Suprapubic skin (tissue), 4 donors: ENCODE measurements around the gene RHOV. TPM values are rescaled to one million over a fixed set of nuclear protein-coding genes. Genes with fewer than 3 reads are reported as not detected.

Experiments used
- DNase-seq, 2 donors: peaks; one replicate each; pipeline ENCODE4 v3.0.0-alpha.2; 2019; ENCODE audit warnings: low spot score in 2 of 2
- H3K27ac ChIP-seq: fragments of 200-600 bp; sonication (generic); one replicate; pipeline ENCODE4 v1.5.1; 2019
- H3K27me3 ChIP-seq: fragments of 200-600 bp; sonication (generic); one replicate; pipeline ENCODE4 v1.5.1; 2019
- H3K36me3 ChIP-seq: fragments of 200-600 bp; sonication (generic); one replicate; pipeline ENCODE4 v1.5.1; 2019
- H3K4me1 ChIP-seq: fragments of 200-600 bp; sonication (generic); one replicate; pipeline ENCODE4 v1.5.1; 2019
- H3K4me3 ChIP-seq: fragments of 200-600 bp; sonication (generic); one replicate; pipeline ENCODE4 v1.5.1; 2019; ENCODE audit warnings: mild to moderate bottlenecking
- H3K9me3 ChIP-seq: fragments of 200-600 bp; sonication (generic); one replicate; pipeline ENCODE4 v1.5.1; 2019
- CTCF ChIP-seq, 2 donors: fragments of 200-600 bp in 1 of 2; fragments of 450-650 bp in 1 of 2; sonication (generic) in 1 of 2; IDR thresholded peaks; one replicate each; pipeline ENCODE4 v1.5.1; 2016 to 2019; ENCODE audit warnings: antibody characterized with exemption in 2 of 2, mild to moderate bottlenecking in 1 of 2, moderate library complexity in 1 of 2
- EP300 ChIP-seq: sonication (generic); formaldehyde crosslinking; IDR thresholded peaks from one replicate; pipeline ENCODE4 v1.6.1; 2017; ENCODE audit warnings: antibody characterized with exemption
- POLR2AphosphoS5 ChIP-seq, 3 donors: sonication (generic); formaldehyde crosslinking; IDR thresholded peaks; one replicate each; pipeline ENCODE4 v1.6.1; 2017; ENCODE audit warnings: antibody characterized with exemption in 3 of 3
- WGBS: methylation state at CpG from one replicate; pipeline ENCODE4 v1.1.5; 2018; 5-methylcytosine and 5-hydroxymethylcytosine counted together
- total RNA-seq, 4 donors: library from RNA; depleted of rRNA; stranded (reverse); fragments of >200 nt; gene quantifications; one replicate each; pipeline ENCODE4 v1.1.0, GENCODE V29; 2016

Gene RHOV
- total RNA-seq, 4 donors from 2014 or later, result 46.9 to 96.3 (median 79.7) TPM

- Histone ChIP-seq H3K9me3 (no peaks in the 10 kb centered on the region), H3K4me1 (no peaks in the 10 kb centered on the region), H3K4me3 (no peak overlapping the region), H3K27ac (no peak overlapping the region), H3K36me3 (no peaks in the 10 kb centered on the region), H3K27me3 (no peaks in the 10 kb centered on the region)
- no peak for DNase-seq
- TF ChIP-seq CTCF (IDR thresholded peaks at IDR 0.05) (no peak), EP300 (no peak), POLR2AphosphoS5 (IDR thresholded peaks at IDR 0.05) (no peak)
- 96% methylated on average over 1 of the region's 1 CpG for WGBS
Measured at GRCh38 chr15:40823572-40824343, 50.3 kb downstream of the RHOV start.

Other genes starting within 250 kb of the RHOV start
- gene RAD51, start 179.1 kb downstream of the RHOV start, total RNA-seq, result 1 to 10 TPM in 2 of 4 donors, under 1 TPM in 2; 0.64 to 2.2 (median 1.1) TPM
- 10 to 100 TPM; 25.4 to 44.8 (median 35.6) TPM for gene RMDN3, start 119.0 kb downstream of the RHOV start, total RNA-seq
- gene GCHFR, start 110.2 kb downstream of the RHOV start, total RNA-seq, result 10 to 100 TPM; 39.4 to 70.3 (median 56.2) TPM
- 10 to 100 TPM in 3 of 4 donors, 1 to 10 TPM in 1; 6.8 to 25.2 (median 19.6) TPM for gene C15orf62, start 104.3 kb downstream of the RHOV start, total RNA-seq
- gene ZFYVE19, start 67.1 kb downstream of the RHOV start, total RNA-seq, result 10 to 100 TPM; 33.3 to 57.1 (median 37.9) TPM
- 10 to 100 TPM; 20.4 to 40.2 (median 30.3) TPM for gene DNAJC17, start 66.8 kb downstream of the RHOV start, total RNA-seq
- not detected for gene PPP1R14D, start 45.5 kb downstream of the RHOV start, total RNA-seq
- gene SPINT1, start 30.2 kb downstream of the RHOV start, total RNA-seq, result 100 to 1,000 TPM; 303 to 430 (median 372) TPM
- gene VPS18, start 20.2 kb upstream of the RHOV start, total RNA-seq, result 10 to 100 TPM; 15.0 to 24.9 (median 19.7) TPM
- 1 to 10 TPM in 3 of 4 donors, under 1 TPM in 1; 0.47 to 5.3 (median 2.6) TPM for gene DLL4, start 55.1 kb upstream of the RHOV start, total RNA-seq
- gene CHAC1, start 79.2 kb upstream of the RHOV start, total RNA-seq, result 1 to 10 TPM in 3 of 4 donors, not detected in 1; 2.6 to 10.0 (median 3.3) TPM
- gene INO80, start 242.0 kb upstream of the RHOV start, total RNA-seq, result 10 to 100 TPM; 29.4 to 45.9 (median 41.0) TPM